AG04450 (cell line): Measurements from ENCODE around the gene GOSR2. TPM values are rescaled to one million over a fixed set of nuclear protein-coding genes. Genes with fewer than 3 reads are reported as not detected.

Source experiments
- CTCF ChIA-PET: fragments of 300-600, 350-600 bp; formaldehyde crosslinking; extraction: SDS; loops from one replicate; lab custom pipeline; 2022; ENCODE audit warnings: antibody characterized with exemption, inconsistent platforms; lab: Charles Lee
- POLR2A ChIA-PET: fragments of 350-600 bp; formaldehyde crosslinking; extraction: SDS; loops from one replicate; lab custom pipeline; 2021; ENCODE audit warnings: antibody characterized with exemption, inconsistent platforms; lab: Yijun Ruan, JAX
- DNase-seq: peaks from one replicate; pipeline ENCODE4 v3.0.0-alpha.2; 2011; ENCODE audit warnings: low read depth, low spot score
- H3K27ac ChIP-seq: one replicate; pipeline ENCODE4 v1.5.1; 2012; ENCODE audit warnings: low read depth, low read length, control low read depth
- H3K27me3 ChIP-seq: one replicate; pipeline ENCODE4 v1.6.0; 2012; ENCODE audit warnings: low read length; ENCODE audit not compliant: control insufficient read depth, insufficient read depth
- H3K4me3 ChIP-seq: 2 replicates; pipeline ENCODE4 v1.5.1; 2011; ENCODE audit warnings: mild to moderate bottlenecking, low read depth, low read length, control low read depth
- H3K9me3 ChIP-seq: 2 replicates; pipeline ENCODE4 v1.5.1; 2012; ENCODE audit warnings: low read length; ENCODE audit not compliant: control insufficient read depth, insufficient read depth
- CTCF ChIP-seq: IDR thresholded peaks from 2 replicates; pipeline ENCODE4 v1.5.1; 2011; ENCODE audit warnings: low read depth, low read length, control low read depth, inconsistent platforms
- polyA plus RNA-seq: library from polyadenylated mRNA; depleted of rRNA; stranded (reverse); fragments of >200 nt; gene quantifications from 2 replicates; pipeline ENCODE4 v1.2.3, GENCODE V29; 2011

GOSR2 gene
- polyA plus RNA-seq, 1 experiment = 87.7 TPM

- CTCF ChIA-PET = interaction anchor here (0.6 kb wide), 1 partner anchor 9 kb away, joined by 5 read pairs; no protein-coding TSS in a partner anchor
- no peak overlapping the region for H3K27ac ChIP-seq
- no peak for DNase-seq
- peaks cover 48% of the 10 kb centered on the region for H3K27me3 ChIP-seq
- H3K9me3 ChIP-seq = no peaks in the 10 kb centered on the region; the same call in 1 of the 2 replicates
- POLR2A ChIA-PET = no interaction called here
- TF ChIP-seq CTCF = peak; percentile 48
- H3K4me3 ChIP-seq = no peak overlapping the region
These were observed 54.4 kb downstream of the GOSR2 start for GRCh38 chr17:46977348-46977747.

- peaks cover 50% of the 10 kb centered on the region for H3K27me3 ChIP-seq
- no peaks in the 10 kb centered on the region; the same call in 1 of the 2 replicates for H3K9me3 ChIP-seq
- DNase-seq = no peak
- H3K4me3 ChIP-seq = no peak overlapping the region
- ChIA-PET CTCF (interaction anchor here (0.6 kb wide), 2 partner anchors 10 to 1660 kb away, joined by 3 to 5 read pairs; no protein-coding TSS in a partner anchor), POLR2A (no interaction called here)
- TF ChIP-seq CTCF = no peak
- no peak overlapping the region for H3K27ac ChIP-seq
These were observed 55.0 kb downstream of the GOSR2 start for GRCh38 chr17:46977750-46978488.

DNA sequence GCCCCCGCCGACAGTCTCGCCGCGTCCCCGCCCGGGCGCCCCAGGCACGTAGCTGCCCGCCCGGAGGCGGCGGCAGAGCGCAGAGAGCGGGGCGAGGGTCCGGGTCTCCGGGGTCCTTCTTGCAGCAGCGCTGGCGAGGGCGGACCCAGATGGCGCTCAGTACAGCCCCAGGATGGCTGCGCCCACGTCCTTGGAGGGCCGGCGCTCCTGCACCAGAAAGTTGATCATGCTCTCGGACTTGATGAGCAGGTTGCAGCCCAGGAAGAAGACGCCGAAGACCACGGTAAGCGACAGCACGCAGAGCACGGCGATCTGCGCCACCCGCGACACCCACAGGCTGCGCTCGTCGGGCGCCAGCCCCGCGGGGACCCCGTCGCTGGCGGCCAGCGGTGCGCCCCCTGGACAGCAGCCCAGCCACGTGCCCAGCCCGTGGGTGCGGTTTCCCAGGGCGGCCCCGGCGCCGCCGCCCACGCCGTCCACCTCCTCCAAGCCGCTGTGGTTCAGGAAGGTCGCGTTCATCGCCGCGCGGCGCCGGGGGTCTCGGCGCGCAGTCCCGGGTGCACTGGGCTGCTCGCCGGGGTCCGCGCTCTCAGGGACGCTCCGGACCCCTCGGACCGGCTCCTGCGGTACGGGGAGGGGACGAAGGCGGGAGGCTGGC, 55.7 kb downstream of the GOSR2 start:
- no peak for TF ChIP-seq CTCF
- DNase-seq = no peak
- ChIA-PET POLR2A (no interaction called here), CTCF (interaction anchor here (0.6 kb wide), 1 partner anchor 1661 kb away, joined by 3 read pairs; no protein-coding TSS in a partner anchor)
- Histone ChIP-seq H3K27me3 (peaks cover 49% of the 10 kb centered on the region), H3K27ac (no peak overlapping the region), H3K9me3 (no peaks in the 10 kb centered on the region; the same call in 1 of the 2 replicates), H3K4me3 (peak overlapping the region; percentile 42)

DNA sequence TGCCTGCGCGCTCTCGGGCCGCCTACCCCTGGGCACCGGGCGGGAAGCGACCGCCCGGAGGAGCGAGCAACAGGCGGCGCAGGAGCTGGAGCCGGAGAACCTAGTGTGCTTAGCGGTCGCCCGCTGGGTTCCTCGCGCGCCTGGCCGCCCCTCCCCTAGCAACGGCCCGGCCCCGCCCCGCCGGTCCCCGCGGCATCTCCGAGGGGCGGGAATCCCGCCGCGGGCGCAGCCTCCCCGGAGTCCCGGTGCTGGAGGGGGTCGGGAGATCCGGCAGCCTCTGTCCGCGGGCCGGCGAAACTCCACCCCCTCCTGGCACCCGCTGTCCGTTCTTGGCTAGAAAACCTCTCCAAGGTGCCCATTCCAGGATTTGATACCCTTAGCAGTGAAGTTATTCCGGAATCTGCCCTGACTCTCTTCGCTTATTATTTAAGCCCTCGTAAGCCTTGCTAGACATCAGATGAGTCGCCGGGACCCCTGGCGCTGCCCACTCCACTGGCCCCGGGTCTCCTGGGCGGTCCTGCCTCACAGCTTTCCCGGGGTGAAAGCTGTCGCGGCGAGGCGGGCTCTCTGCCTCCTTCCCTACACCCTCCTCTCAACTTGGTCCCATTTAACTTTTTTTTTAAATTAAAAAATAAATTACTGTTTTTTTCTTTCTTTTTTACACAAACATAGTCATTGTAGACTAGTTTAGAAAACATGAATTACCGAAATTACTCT, 56.3 kb downstream of the GOSR2 start, which contains the start of gene RPRML:
RPRML (minus strand) TSS at position 107 of the 717 bp plus-strand sequence. CDS start 246 bp downstream, outside the sequence.
- Histone ChIP-seq H3K27ac (no peak within 1 kb of the TSS), H3K9me3 (peaks cover 2% of the 10 kb centered on the region), H3K27me3 (peaks cover 46% of the 10 kb centered on the region), H3K4me3 (peak within 1 kb of the TSS; percentile 43)
- CTCF ChIA-PET = no interaction called here
- no peak for DNase-seq
- TF ChIP-seq CTCF = no peak
- POLR2A ChIA-PET = no interaction called here
